ENCODE results near the gene SMIM1.
"Not testable (repeated sequence)": the region's sequence is repeated elsewhere in the genome, so short reads cannot be mapped to it uniquely, and the experiment has no call there.

Gene SMIM1

DNA sequence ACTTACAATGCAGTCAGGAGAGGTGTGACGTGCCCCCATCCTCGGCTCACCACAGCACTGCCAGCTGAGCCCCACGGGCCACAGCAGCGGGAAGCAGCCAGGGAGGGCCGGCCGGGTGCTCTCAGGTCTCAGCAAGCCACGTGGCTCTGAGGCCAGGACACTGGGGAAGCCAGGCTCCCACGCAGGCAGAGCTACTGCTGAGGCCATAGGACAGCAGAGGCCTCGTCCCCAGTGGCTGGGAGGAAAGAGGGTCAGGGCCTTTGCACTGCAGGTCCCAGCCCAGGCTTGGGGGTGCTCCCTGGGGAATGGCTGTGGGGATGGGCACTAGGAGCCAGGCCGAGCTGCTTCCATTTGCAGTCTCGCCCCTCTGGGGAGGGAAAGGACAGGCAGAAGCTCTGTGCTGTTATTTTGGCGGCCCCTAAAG, 18.0 kb downstream of the SMIM1 start:
- in situ Hi-C loops (cut with HindIII; ENCODE audit: low sequenced_read_pairs): no loop called here
- no peak for DNase-seq (ENCODE audit: low read depth, low spot score)
- H3K4me3 ChIP-seq (ENCODE audit: low read depth, low read length): no peak overlapping the region
- TF ChIP-seq, protein P1, sequence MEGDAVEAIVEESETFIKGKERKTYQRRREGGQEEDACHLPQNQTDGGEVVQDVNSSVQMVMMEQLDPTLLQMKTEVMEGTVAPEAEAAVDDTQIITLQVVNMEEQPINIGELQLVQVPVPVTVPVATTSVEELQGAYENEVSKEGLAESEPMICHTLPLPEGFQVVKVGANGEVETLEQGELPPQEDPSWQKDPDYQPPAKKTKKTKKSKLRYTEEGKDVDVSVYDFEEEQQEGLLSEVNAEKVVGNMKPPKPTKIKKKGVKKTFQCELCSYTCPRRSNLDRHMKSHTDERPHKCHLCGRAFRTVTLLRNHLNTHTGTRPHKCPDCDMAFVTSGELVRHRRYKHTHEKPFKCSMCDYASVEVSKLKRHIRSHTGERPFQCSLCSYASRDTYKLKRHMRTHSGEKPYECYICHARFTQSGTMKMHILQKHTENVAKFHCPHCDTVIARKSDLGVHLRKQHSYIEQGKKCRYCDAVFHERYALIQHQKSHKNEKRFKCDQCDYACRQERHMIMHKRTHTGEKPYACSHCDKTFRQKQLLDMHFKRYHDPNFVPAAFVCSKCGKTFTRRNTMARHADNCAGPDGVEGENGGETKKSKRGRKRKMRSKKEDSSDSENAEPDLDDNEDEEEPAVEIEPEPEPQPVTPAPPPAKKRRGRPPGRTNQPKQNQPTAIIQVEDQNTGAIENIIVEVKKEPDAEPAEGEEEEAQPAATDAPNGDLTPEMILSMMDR (IDR thresholded peaks at IDR 0.05; ENCODE audit: low read depth, low read length): no peak

- no peak overlapping the region for H3K4me3 ChIP-seq (ENCODE audit: low read depth, low read length)
- TF ChIP-seq, protein P1 (IDR thresholded peaks at IDR 0.05; ENCODE audit: low read depth, low read length): no peak
- no peak for DNase-seq (ENCODE audit: low read depth, low spot score)
- in situ Hi-C loops (cut with HindIII; ENCODE audit: low sequenced_read_pairs): no loop called here
These were observed 18.4 kb downstream of the SMIM1 start for GRCh38 chr1:3790952-3791351.

- TF ChIP-seq, protein P1 (IDR thresholded peaks at IDR 0.05; ENCODE audit: low read depth, low read length): no peak
- in situ Hi-C loops (cut with HindIII; ENCODE audit: low sequenced_read_pairs): no loop called here
- no peak for DNase-seq (ENCODE audit: low read depth, low spot score)
- H3K4me3 ChIP-seq (ENCODE audit: low read depth, low read length): peak overlapping the region; percentile 61
These were observed 23.1 kb downstream of the SMIM1 start for GRCh38 chr1:3795453-3796214.

DNA sequence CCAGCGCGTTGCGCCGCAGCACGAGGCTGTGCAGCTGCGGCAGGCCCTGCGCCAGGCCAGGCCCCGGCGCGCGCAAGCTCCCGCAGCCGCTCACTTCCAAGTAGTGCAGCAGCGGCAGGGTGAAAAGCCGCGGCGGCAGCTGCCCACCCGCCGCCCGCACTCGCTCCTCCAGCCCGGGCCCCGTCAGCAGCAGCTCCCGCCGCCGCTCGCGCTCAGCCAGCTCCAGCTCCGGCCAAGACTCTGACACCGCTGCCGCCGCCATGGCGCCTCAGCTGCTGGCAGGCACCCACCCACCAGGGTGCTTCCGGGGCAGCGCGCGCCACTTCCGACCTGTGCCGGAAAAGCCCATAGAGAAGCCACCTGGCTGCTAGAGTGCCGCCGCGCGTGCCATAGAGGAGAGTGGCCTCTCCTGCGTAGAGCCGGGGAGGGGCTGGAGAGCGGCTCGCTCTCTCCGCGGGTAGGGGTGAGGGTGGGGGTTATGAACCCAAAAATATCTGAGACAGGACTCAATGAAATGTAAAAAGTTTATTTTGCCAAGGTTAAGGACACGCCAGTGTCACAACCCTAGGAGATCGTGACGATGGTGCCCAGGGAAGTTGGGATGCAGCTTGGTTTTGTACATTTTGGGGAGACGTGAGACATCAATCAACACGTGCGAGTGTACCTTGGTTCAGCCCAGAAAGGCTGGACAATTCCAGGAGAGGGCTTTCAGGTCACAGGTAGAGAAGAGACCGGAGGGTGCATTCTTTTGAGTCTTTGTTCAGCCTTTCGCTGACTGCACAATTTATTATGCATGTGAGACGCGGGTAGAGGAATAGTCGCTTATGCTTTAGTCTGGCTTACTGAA, 23.9 kb downstream of the SMIM1 start, which contains the start of gene LRRC47:
Gene LRRC47, minus strand, starts transcription at position 284 of the 847 bp plus-strand sequence. Its CDS starts 22 bp downstream, at position 262.
- H3K4me3 ChIP-seq (ENCODE audit: low read depth, low read length): peak within 1 kb of the TSS; percentile 61
- in situ Hi-C loops (cut with HindIII; ENCODE audit: low sequenced_read_pairs): no loop called here
- peak; percentile 91 for DNase-seq (ENCODE audit: low read depth, low spot score)
- TF ChIP-seq, protein P1 (IDR thresholded peaks at IDR 0.05; ENCODE audit: low read depth, low read length): no peak

DNA sequence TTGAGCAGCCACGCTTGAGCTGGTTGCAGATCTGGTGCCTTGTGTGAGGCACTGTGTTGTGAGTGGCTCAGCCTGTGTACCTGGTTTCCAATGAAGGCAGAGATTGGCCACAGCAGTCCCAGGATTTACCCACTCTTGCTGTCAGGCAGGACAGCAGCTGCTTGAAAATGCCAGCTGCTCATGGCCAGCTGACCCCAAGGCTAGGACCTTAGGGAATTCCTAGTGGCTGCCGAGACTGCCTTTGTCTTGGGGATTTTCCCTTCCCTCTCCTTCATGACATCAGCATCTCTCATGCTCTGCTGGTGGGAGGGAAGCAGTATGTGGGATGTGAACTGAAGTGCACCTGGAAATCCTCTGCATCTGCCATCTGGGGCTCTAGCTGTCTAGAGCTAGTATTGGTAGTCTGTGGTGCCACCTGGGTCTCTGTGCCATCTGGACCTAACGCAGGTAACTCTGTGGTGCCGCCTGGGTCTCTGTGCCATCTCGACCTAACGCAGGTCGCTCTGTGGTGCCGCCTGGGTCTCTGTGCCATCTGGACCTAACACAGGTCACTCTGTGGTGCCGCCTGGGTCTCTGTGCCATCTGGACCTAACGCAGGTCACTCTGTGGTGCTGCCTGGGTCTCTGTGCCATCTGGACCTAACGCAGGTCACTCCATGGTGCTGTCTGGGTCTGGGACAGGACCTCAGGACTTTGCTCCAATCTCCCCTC, 27.6 kb downstream of the SMIM1 start:
- TF ChIP-seq, protein P1 (IDR thresholded peaks at IDR 0.05; ENCODE audit: low read depth, low read length): no peak
- in situ Hi-C loops (cut with HindIII; ENCODE audit: low sequenced_read_pairs): no loop called here
- DNase-seq (ENCODE audit: low read depth, low spot score): no peak
- no peak overlapping the region for H3K4me3 ChIP-seq (ENCODE audit: low read depth, low read length)

- in situ Hi-C loops (cut with HindIII; ENCODE audit: low sequenced_read_pairs); H3K4me3 ChIP-seq (ENCODE audit: low read depth, low read length); DNase-seq (ENCODE audit: low read depth, low spot score): not testable (repeated sequence)
These were observed 28.2 kb downstream of the SMIM1 start for GRCh38 chr1:3800795-3801194.
